Neural crest cell (in vitro differentiated cells): ENCODE data around the gene HAL. TPM values are rescaled to one million over a fixed set of nuclear protein-coding genes. Genes with fewer than 3 reads are reported as not detected.

Experiments used
- DNase-seq: peaks from one replicate; pipeline ENCODE4 v3.0.0; 2021; ENCODE audit warnings: low read depth, mixed read lengths, low spot score
- H3K27ac Mint-ChIP-seq: one replicate; pipeline ENCODE4 v1.8.0; 2021; ENCODE audit warnings: mild to moderate bottlenecking, mixed read lengths; ENCODE audit not compliant: unreplicated experiment
- H3K27me3 Mint-ChIP-seq: 2 replicates; pipeline ENCODE4 v1.8.0; 2021; ENCODE audit warnings: low read depth, mild to moderate bottlenecking, mixed read lengths
- H3K36me3 Mint-ChIP-seq: 2 replicates; pipeline ENCODE4 v1.8.0; 2021; ENCODE audit warnings: low read depth, mild to moderate bottlenecking, mixed read lengths
- H3K4me1 Mint-ChIP-seq: 2 replicates; pipeline ENCODE4 v1.8.0; 2021; ENCODE audit warnings: mixed read lengths
- H3K4me3 Mint-ChIP-seq: one replicate; pipeline ENCODE4 v1.8.0; 2021; ENCODE audit warnings: mild to moderate bottlenecking, mixed read lengths
- H3K9me3 Mint-ChIP-seq: 2 replicates; pipeline ENCODE4 v1.8.0; 2021; ENCODE audit warnings: mixed read lengths
- long read RNA-seq: library from polyadenylated mRNA; unstranded; transcript quantifications from one replicate; pipeline ENCODE4 v2.0.0, GENCODE V29; 2020
- total RNA-seq: library from RNA; stranded (reverse); gene quantifications from 2 replicates; pipeline ENCODE4 v1.2.1, GENCODE V29; 2021
- TF ChIP-seq, protein P1 (sequence below): fragments of 200-600 bp; sonication (generic); conservative IDR thresholded peaks from 2 replicates; pipeline ENCODE4 v1.5.0; 2021; ENCODE audit warnings: antibody characterized with exemption, mild to moderate bottlenecking

The HAL gene, protein sequence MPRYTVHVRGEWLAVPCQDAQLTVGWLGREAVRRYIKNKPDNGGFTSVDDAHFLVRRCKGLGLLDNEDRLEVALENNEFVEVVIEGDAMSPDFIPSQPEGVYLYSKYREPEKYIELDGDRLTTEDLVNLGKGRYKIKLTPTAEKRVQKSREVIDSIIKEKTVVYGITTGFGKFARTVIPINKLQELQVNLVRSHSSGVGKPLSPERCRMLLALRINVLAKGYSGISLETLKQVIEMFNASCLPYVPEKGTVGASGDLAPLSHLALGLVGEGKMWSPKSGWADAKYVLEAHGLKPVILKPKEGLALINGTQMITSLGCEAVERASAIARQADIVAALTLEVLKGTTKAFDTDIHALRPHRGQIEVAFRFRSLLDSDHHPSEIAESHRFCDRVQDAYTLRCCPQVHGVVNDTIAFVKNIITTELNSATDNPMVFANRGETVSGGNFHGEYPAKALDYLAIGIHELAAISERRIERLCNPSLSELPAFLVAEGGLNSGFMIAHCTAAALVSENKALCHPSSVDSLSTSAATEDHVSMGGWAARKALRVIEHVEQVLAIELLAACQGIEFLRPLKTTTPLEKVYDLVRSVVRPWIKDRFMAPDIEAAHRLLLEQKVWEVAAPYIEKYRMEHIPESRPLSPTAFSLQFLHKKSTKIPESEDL
- total RNA-seq, result 0.25 and 0.65 TPM in 2 replicates
- long read RNA-seq, partial matches to known transcripts, result 0 of 1 reads
- long read RNA-seq, other reads (novel, unspliced or antisense), result 1 of 1 reads

DNA sequence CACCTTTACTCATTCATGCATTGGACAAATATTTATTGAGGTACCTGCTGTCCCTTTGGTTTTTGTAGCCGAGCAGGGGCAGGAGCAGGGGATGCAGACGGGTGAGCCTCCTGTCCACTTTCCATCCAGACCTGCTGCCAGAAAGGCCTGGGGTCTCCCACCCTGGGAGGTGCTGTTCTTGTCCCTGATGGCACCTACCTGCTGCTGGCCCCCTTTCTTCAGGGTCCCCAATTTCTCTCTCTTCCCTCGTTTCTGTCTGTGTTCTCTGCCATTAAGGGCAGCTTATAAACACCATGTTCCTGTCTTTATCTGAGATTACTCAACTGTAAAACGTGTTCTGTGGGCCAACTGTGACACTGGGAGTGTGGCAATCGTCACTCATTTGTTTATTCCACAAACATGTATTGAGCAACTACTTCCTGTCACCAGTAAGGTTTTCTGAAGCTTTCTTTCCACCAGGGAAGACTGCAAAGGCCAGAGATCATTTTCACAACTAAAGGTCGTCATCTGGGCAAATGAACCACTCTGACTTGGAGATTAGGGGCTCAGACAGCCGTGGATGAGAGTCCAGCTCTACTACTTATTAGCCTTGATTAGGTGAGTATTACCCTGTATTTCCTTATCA is at the start of gene HAL:
Gene HAL (minus strand): TSS at position 311 of the 625 bp plus-strand sequence. CDS start 434 bp downstream, outside the sequence.
- Mint-ChIP-seq H3K27me3 (no peaks in the 10 kb centered on the region), H3K27ac (no peak within 1 kb of the TSS), H3K36me3 (peaks cover 2% of the 10 kb centered on the region), H3K4me1 (no peaks in the 10 kb centered on the region), H3K4me3 (no peak within 1 kb of the TSS), H3K9me3 (no peaks in the 10 kb centered on the region)
- DNase-seq, result no peak
- TF ChIP-seq, protein P1, sequence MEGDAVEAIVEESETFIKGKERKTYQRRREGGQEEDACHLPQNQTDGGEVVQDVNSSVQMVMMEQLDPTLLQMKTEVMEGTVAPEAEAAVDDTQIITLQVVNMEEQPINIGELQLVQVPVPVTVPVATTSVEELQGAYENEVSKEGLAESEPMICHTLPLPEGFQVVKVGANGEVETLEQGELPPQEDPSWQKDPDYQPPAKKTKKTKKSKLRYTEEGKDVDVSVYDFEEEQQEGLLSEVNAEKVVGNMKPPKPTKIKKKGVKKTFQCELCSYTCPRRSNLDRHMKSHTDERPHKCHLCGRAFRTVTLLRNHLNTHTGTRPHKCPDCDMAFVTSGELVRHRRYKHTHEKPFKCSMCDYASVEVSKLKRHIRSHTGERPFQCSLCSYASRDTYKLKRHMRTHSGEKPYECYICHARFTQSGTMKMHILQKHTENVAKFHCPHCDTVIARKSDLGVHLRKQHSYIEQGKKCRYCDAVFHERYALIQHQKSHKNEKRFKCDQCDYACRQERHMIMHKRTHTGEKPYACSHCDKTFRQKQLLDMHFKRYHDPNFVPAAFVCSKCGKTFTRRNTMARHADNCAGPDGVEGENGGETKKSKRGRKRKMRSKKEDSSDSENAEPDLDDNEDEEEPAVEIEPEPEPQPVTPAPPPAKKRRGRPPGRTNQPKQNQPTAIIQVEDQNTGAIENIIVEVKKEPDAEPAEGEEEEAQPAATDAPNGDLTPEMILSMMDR, result no peak

DNA sequence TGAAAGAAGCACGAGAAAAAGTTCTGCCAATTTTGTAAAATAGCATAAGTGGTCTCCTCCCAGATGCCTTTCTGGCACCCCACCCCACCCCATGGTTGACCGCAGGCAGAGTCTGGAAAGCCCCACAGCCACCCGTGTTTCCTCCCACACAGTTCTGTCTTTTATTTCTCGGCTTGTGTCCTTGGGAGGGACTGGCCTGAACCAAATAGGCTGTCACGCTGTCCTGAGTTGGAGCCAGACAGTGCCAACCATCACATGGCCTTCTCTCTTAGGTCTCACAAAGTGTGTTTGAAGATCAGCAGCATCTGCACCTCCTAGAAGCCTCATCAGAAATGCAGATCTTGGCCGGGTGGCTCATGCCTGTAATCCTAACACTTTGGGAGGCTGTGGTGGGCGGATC is 49.4 kb upstream of the HAL start:
- Mint-ChIP-seq H3K27ac (no peak overlapping the region), H3K9me3 (no peaks in the 10 kb centered on the region), H3K36me3 (no peaks in the 10 kb centered on the region), H3K27me3 (peaks cover 3% of the 10 kb centered on the region), H3K4me3 (no peak overlapping the region), H3K4me1 (peaks cover 8% of the 10 kb centered on the region)
- TF ChIP-seq, protein P1, result no peak
- no peak for DNase-seq

DNA sequence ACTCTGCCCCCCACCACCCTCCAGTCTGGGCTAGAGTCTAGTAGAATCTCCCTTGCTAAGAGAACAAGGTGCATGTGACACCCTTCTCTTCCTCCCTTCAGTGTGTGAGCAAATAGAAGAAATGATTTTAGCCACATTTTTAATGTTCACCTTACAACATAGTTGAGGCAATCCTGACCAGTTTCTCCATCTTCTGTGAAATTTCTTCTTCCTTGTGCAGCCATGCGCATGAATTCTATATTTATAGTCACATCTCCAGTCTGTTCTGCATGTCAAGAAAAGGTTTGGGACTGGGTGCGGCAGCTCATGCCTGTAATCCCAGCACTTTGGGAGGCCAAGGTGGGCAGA is 48.8 kb upstream of the HAL start:
- Mint-ChIP-seq H3K36me3 (no peaks in the 10 kb centered on the region), H3K27ac (peak overlapping the region; percentile 82), H3K4me1 (peaks cover 8% of the 10 kb centered on the region), H3K9me3 (no peaks in the 10 kb centered on the region), H3K27me3 (peaks cover 3% of the 10 kb centered on the region), H3K4me3 (no peak overlapping the region)
- TF ChIP-seq, protein P1, result no peak
- no peak for DNase-seq

DNA sequence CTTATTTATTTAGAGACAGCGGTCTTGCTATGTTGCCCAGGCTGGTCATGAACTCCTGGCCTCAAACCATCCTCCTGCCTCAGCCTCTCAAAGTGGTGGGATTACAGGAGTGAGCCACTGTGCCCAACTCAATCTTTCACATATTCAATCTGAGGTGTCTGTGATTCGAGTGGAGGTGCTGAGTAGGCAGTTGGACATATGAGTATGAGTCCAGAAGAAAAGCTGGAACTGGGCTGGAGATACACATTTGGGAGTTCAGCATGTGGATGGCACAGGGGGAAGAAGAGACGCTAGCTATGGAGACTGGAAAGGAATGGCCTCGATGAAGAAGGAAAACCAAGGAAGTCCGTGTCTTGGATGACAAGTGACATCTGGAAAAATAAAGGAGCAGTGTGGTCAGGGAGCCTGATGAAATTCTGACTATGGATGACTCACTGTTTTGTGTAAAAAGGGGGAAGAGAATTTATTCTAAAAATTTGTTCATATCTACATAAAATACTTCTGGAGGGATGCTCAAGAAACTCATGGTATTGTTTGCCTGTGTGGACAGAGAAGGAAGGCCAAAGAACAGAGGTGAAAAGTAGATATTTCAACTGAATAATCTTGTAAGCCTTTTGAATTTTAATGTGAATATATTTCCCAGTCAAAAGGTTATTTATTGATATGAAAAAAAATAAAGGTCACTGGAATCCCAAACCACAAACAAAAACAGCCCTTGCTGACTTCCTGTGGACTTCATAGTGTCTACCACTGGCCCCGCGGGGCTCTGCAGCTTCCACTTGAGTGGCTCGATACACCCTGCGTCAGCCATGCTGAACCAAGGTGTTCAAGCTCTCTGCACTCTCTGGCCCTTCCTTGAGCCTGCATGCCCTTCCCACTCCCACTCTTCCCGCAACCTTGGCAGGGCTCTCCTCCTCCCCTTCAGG is 48.1 kb upstream of the HAL start:
- Mint-ChIP-seq H3K4me3 (no peak overlapping the region), H3K4me1 (peaks cover 8% of the 10 kb centered on the region), H3K27ac (peak overlapping the region; percentile 82), H3K36me3 (no peaks in the 10 kb centered on the region), H3K9me3 (no peaks in the 10 kb centered on the region), H3K27me3 (peaks cover 3% of the 10 kb centered on the region)
- DNase-seq, result no peak
- TF ChIP-seq, protein P1, result no peak

DNA sequence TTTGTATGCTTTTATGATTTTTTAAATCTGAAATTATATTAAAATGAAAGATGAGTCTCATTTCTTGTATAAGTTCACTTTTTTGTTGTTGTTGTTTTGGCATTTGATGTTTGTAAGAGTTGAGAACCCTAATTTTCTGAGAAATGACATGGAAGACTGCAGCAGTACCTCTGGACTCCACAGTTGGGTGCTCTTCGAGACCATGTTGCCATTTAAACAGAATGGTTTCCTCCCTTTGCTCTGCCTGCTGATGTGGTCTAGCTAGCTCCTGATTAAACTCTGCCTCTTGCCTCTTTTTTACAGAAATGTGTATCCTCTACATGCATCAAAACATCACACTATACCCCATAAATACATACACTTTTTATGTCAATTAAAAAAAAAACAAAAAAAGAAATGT is 45.0 kb upstream of the HAL start:
- H3K27ac Mint-ChIP-seq, result no peak overlapping the region
- H3K36me3 Mint-ChIP-seq, result no peaks in the 10 kb centered on the region
- H3K4me3 Mint-ChIP-seq, result no peak overlapping the region
- no peaks in the 10 kb centered on the region for H3K9me3 Mint-ChIP-seq
- no peak for DNase-seq
- no peaks in the 10 kb centered on the region for H3K27me3 Mint-ChIP-seq
- H3K4me1 Mint-ChIP-seq, result no peaks in the 10 kb centered on the region
- TF ChIP-seq, protein P1, result no peak
